Uterus (tissue), 2 donors: ENCODE results near the gene SLC16A2.

Experiments
- POLR2A ChIP-seq, 2 donors: fragments of 450-650 bp; IDR thresholded peaks; one replicate each; pipeline ENCODE4 v1.6.1; 2016; ENCODE audit warnings: antibody characterized with exemption in 2 of 2, mild to moderate bottlenecking in 1 of 2, moderate library complexity in 1 of 2
- TF ChIP-seq, protein P1 (sequence below), 4 experiments: fragments of 200-600 bp in 2 of 4; fragments of 450-650 bp in 2 of 4; sonication (generic) in 2 of 4; IDR thresholded peaks; one replicate each; pipeline ENCODE4 v1.5.1; 2016 to 2019; ENCODE audit warnings: antibody characterized with exemption in 4 of 4, mild to moderate bottlenecking in 2 of 4, moderate library complexity in 1 of 4

DNA sequence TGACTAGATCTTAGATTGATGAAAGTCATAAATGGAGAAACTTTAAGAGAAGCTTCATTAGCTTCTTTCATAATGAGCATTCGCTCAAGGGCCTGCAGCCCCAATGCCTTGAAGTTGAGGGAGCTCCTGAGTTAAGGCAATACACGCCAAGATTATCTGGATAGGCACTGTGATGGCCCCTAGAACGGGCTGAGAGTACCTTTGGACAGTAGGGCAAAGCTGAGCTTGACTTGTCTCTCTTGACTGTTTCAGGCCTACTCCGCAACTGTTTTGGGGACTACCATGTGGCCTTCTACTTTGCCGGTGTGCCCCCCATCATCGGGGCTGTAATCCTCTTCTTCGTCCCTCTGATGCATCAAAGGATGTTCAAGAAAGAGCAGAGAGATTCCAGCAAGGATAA is 109.8 kb downstream of the SLC16A2 start:
- TF ChIP-seq, protein P1, sequence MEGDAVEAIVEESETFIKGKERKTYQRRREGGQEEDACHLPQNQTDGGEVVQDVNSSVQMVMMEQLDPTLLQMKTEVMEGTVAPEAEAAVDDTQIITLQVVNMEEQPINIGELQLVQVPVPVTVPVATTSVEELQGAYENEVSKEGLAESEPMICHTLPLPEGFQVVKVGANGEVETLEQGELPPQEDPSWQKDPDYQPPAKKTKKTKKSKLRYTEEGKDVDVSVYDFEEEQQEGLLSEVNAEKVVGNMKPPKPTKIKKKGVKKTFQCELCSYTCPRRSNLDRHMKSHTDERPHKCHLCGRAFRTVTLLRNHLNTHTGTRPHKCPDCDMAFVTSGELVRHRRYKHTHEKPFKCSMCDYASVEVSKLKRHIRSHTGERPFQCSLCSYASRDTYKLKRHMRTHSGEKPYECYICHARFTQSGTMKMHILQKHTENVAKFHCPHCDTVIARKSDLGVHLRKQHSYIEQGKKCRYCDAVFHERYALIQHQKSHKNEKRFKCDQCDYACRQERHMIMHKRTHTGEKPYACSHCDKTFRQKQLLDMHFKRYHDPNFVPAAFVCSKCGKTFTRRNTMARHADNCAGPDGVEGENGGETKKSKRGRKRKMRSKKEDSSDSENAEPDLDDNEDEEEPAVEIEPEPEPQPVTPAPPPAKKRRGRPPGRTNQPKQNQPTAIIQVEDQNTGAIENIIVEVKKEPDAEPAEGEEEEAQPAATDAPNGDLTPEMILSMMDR (IDR thresholded peaks at IDR 0.05): no peak
- no peak for TF ChIP-seq POLR2A (IDR thresholded peaks at IDR 0.05)
